H1 (cell line): ENCODE data around the gene MRPS12. TPM values are rescaled to one million over a fixed set of nuclear protein-coding genes. Genes with fewer than 3 reads are reported as not detected.

Experiments used
- CBX8 ChIP-seq: fragments of 300-800, 300-1000 bp; sonication (generic); IDR thresholded peaks from 2 replicates; pipeline ENCODE4 v1.7.1; 2016; ENCODE audit warnings: low read depth, low read length, borderline replicate concordance
- HDAC6 ChIP-seq: IDR thresholded peaks from one replicate; pipeline ENCODE4 v1.7.1; 2012; ENCODE audit warnings: low read depth, mild to moderate bottlenecking, inconsistent platforms, low read length, moderate library complexity
- KDM1A ChIP-seq: fragments of 200-600, 300-600 bp; sonication (generic); IDR thresholded peaks from 2 replicates; pipeline ENCODE4 v1.7.1; 2016; ENCODE audit warnings: mild to moderate bottlenecking, low read length, borderline replicate concordance
- KDM4A ChIP-seq: IDR thresholded peaks from one replicate; pipeline ENCODE4 v1.7.1; 2012; ENCODE audit warnings: low read depth, mild to moderate bottlenecking, moderate library complexity, low read length, inconsistent platforms; ENCODE audit not compliant: severe bottlenecking
- RFX5 ChIP-seq: IDR thresholded peaks from 2 replicates; pipeline ENCODE4 v1.6.1; 2011; ENCODE audit warnings: low read depth, low read length, improper control_type of control experiment, borderline replicate concordance
- polyA plus RNA-seq, 7 experiments: library from polyadenylated mRNA; depleted of rRNA in 3 of 7; stranded (reverse) in 5 of 7; unstranded in 2 of 7; fragments of >200 nt in 5 of 7; fragments of 200-250 nt in 2 of 7; gene quantifications; 1 replicate in 5 of 7; 2 replicates in 1 of 7; 4 replicates in 1 of 7; pipeline versions ENCODE4 v1.2.1 to v1.2.3, GENCODE V29; 2011 to 2013; ENCODE audit warnings: missing spikeins in 2 of 7, mixed read lengths in 2 of 7
- total RNA-seq: library from RNA; stranded (reverse); fragmentation: NEBNext Ultra II Directional; extraction: Animal tissue kit (Norgen Biotek cat#: 25700); gene quantifications from 2 replicates; pipeline ENCODE4 v1.2.1, GENCODE V29; 2021
- TF ChIP-seq, protein P1 (sequence below): fragments of 300-600 bp; sonication (generic); IDR thresholded peaks from 2 replicates; pipeline ENCODE4 v1.7.1; 2012; ENCODE audit warnings: low read length, moderate library complexity, mild to moderate bottlenecking, inconsistent platforms; ENCODE audit not compliant: insufficient replicate concordance
- TF ChIP-seq, protein P2 (sequence below), 3 experiments: IDR thresholded peaks; 1 replicate in 2 of 3; 2 replicates in 1 of 3; pipeline versions ENCODE4 v1.5.1 to v1.6.1; 2011; ENCODE audit warnings: low read length in 3 of 3, mild to moderate bottlenecking in 3 of 3, inconsistent platforms in 2 of 3, low read depth in 1 of 3, moderate library complexity in 1 of 3; ENCODE audit not compliant: insufficient read depth in 1 of 3; ENCODE audit errors: control extremely low read depth in 1 of 3

Gene MRPS12
- total and polyA plus RNA-seq, 2 of the 8 experiments (the other 6 are each of a cell fraction or from before 2014, with no cell fraction given) = 79.0 to 175 TPM

DNA sequence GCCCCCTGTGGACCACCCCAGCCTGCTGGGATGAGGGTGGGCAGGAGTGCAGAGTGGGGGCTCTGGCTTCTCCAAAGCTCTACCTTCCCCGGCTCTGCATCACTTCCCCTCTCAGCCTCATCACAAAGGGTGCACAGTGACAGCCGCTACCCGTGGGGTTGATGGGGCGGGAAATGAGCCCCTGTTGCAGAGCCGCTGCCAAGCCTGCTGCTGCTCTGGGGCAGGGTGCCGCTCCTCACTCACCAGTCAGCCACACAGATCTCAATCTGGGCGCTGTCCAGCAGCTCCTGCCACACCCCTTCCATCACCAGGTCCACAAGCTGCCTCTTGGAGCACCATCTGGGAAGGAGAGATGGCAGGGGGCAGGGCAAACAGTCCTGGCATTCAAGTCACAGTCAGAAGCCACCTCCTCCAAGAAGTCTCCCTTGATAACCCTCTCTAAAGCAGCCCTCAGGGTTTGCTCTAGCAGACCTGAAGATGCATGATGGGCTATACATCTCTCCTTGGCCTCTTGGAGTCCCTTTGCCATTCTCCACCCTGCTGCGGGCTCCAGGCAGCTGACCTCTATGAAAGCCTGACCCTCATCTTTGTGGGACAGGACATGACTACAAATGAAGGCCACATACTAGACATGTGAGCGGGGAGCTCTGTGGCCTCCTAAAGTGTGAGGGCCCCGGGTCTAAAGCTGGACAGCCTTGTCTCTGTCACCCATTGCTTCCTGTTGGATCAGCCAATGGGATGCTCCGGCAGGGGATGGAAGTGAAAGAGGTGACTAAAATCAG lies 15.7 kb downstream of the MRPS12 start (continued):
- TF ChIP-seq, protein P1, sequence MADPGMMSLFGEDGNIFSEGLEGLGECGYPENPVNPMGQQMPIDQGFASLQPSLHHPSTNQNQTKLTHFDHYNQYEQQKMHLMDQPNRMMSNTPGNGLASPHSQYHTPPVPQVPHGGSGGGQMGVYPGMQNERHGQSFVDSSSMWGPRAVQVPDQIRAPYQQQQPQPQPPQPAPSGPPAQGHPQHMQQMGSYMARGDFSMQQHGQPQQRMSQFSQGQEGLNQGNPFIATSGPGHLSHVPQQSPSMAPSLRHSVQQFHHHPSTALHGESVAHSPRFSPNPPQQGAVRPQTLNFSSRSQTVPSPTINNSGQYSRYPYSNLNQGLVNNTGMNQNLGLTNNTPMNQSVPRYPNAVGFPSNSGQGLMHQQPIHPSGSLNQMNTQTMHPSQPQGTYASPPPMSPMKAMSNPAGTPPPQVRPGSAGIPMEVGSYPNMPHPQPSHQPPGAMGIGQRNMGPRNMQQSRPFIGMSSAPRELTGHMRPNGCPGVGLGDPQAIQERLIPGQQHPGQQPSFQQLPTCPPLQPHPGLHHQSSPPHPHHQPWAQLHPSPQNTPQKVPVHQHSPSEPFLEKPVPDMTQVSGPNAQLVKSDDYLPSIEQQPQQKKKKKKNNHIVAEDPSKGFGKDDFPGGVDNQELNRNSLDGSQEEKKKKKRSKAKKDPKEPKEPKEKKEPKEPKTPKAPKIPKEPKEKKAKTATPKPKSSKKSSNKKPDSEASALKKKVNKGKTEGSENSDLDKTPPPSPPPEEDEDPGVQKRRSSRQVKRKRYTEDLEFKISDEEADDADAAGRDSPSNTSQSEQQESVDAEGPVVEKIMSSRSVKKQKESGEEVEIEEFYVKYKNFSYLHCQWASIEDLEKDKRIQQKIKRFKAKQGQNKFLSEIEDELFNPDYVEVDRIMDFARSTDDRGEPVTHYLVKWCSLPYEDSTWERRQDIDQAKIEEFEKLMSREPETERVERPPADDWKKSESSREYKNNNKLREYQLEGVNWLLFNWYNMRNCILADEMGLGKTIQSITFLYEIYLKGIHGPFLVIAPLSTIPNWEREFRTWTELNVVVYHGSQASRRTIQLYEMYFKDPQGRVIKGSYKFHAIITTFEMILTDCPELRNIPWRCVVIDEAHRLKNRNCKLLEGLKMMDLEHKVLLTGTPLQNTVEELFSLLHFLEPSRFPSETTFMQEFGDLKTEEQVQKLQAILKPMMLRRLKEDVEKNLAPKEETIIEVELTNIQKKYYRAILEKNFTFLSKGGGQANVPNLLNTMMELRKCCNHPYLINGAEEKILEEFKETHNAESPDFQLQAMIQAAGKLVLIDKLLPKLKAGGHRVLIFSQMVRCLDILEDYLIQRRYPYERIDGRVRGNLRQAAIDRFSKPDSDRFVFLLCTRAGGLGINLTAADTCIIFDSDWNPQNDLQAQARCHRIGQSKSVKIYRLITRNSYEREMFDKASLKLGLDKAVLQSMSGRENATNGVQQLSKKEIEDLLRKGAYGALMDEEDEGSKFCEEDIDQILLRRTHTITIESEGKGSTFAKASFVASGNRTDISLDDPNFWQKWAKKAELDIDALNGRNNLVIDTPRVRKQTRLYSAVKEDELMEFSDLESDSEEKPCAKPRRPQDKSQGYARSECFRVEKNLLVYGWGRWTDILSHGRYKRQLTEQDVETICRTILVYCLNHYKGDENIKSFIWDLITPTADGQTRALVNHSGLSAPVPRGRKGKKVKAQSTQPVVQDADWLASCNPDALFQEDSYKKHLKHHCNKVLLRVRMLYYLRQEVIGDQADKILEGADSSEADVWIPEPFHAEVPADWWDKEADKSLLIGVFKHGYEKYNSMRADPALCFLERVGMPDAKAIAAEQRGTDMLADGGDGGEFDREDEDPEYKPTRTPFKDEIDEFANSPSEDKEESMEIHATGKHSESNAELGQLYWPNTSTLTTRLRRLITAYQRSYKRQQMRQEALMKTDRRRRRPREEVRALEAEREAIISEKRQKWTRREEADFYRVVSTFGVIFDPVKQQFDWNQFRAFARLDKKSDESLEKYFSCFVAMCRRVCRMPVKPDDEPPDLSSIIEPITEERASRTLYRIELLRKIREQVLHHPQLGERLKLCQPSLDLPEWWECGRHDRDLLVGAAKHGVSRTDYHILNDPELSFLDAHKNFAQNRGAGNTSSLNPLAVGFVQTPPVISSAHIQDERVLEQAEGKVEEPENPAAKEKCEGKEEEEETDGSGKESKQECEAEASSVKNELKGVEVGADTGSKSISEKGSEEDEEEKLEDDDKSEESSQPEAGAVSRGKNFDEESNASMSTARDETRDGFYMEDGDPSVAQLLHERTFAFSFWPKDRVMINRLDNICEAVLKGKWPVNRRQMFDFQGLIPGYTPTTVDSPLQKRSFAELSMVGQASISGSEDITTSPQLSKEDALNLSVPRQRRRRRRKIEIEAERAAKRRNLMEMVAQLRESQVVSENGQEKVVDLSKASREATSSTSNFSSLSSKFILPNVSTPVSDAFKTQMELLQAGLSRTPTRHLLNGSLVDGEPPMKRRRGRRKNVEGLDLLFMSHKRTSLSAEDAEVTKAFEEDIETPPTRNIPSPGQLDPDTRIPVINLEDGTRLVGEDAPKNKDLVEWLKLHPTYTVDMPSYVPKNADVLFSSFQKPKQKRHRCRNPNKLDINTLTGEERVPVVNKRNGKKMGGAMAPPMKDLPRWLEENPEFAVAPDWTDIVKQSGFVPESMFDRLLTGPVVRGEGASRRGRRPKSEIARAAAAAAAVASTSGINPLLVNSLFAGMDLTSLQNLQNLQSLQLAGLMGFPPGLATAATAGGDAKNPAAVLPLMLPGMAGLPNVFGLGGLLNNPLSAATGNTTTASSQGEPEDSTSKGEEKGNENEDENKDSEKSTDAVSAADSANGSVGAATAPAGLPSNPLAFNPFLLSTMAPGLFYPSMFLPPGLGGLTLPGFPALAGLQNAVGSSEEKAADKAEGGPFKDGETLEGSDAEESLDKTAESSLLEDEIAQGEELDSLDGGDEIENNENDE = no peak
- no peak for TF ChIP-seq CBX8
- TF ChIP-seq RFX5 = no peak
- TF ChIP-seq, protein P2, sequence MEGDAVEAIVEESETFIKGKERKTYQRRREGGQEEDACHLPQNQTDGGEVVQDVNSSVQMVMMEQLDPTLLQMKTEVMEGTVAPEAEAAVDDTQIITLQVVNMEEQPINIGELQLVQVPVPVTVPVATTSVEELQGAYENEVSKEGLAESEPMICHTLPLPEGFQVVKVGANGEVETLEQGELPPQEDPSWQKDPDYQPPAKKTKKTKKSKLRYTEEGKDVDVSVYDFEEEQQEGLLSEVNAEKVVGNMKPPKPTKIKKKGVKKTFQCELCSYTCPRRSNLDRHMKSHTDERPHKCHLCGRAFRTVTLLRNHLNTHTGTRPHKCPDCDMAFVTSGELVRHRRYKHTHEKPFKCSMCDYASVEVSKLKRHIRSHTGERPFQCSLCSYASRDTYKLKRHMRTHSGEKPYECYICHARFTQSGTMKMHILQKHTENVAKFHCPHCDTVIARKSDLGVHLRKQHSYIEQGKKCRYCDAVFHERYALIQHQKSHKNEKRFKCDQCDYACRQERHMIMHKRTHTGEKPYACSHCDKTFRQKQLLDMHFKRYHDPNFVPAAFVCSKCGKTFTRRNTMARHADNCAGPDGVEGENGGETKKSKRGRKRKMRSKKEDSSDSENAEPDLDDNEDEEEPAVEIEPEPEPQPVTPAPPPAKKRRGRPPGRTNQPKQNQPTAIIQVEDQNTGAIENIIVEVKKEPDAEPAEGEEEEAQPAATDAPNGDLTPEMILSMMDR (IDR thresholded peaks at IDR 0.05; ENCODE audit: control extremely low read depth in 1 of 3, insufficient read depth in 1 of 3, low read depth in 1 of 3, low read length in 3 of 3) = no peak
- TF ChIP-seq KDM1A = no peak
- no peak for TF ChIP-seq KDM4A
- TF ChIP-seq HDAC6 = no peak
